ENCODE results near the gene SNX21.

Gene SNX21

GRCh38 chr20:45798935-45799642, 34.5 kb upstream of the SNX21 start:
- TF ChIP-seq POLR2AphosphoS5 (IDR thresholded peaks at IDR 0.05; ENCODE audit: low read depth, low read length), result no peak
- TF ChIP-seq, protein P1, sequence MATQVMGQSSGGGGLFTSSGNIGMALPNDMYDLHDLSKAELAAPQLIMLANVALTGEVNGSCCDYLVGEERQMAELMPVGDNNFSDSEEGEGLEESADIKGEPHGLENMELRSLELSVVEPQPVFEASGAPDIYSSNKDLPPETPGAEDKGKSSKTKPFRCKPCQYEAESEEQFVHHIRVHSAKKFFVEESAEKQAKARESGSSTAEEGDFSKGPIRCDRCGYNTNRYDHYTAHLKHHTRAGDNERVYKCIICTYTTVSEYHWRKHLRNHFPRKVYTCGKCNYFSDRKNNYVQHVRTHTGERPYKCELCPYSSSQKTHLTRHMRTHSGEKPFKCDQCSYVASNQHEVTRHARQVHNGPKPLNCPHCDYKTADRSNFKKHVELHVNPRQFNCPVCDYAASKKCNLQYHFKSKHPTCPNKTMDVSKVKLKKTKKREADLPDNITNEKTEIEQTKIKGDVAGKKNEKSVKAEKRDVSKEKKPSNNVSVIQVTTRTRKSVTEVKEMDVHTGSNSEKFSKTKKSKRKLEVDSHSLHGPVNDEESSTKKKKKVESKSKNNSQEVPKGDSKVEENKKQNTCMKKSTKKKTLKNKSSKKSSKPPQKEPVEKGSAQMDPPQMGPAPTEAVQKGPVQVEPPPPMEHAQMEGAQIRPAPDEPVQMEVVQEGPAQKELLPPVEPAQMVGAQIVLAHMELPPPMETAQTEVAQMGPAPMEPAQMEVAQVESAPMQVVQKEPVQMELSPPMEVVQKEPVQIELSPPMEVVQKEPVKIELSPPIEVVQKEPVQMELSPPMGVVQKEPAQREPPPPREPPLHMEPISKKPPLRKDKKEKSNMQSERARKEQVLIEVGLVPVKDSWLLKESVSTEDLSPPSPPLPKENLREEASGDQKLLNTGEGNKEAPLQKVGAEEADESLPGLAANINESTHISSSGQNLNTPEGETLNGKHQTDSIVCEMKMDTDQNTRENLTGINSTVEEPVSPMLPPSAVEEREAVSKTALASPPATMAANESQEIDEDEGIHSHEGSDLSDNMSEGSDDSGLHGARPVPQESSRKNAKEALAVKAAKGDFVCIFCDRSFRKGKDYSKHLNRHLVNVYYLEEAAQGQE (IDR thresholded peaks at IDR 0.05; ENCODE audit: insufficient read depth in 1 of 2, low read depth in 2 of 2, low read length in 2 of 2), result no peak
- no peak for TF ChIP-seq FOXP2 (optimal IDR thresholded peaks at IDR 0.05; ENCODE audit: borderline replicate concordance, extremely low read depth, extremely low read length, insufficient read depth)
- TF ChIP-seq TAF1 (IDR thresholded peaks at IDR 0.05; ENCODE audit: borderline replicate concordance, insufficient read depth, low read length), result no peak
- TF ChIP-seq SIN3A (IDR thresholded peaks at IDR 0.05; ENCODE audit: borderline replicate concordance, insufficient read depth, low read length), result no peak

- TF ChIP-seq TAF1 (IDR thresholded peaks at IDR 0.05; ENCODE audit: borderline replicate concordance, insufficient read depth, low read length), result no peak
- TF ChIP-seq SIN3A (IDR thresholded peaks at IDR 0.05; ENCODE audit: borderline replicate concordance, insufficient read depth, low read length), result no peak
- TF ChIP-seq, protein P1 (IDR thresholded peaks at IDR 0.05; ENCODE audit: insufficient read depth in 1 of 2, low read depth in 2 of 2, low read length in 2 of 2), result no peak
- no peak for TF ChIP-seq FOXP2 (optimal IDR thresholded peaks at IDR 0.05; ENCODE audit: borderline replicate concordance, extremely low read depth, extremely low read length, insufficient read depth)
Observed at GRCh38 chr20:45801851-45802250, 31.7 kb upstream of the SNX21 start.

DNA sequence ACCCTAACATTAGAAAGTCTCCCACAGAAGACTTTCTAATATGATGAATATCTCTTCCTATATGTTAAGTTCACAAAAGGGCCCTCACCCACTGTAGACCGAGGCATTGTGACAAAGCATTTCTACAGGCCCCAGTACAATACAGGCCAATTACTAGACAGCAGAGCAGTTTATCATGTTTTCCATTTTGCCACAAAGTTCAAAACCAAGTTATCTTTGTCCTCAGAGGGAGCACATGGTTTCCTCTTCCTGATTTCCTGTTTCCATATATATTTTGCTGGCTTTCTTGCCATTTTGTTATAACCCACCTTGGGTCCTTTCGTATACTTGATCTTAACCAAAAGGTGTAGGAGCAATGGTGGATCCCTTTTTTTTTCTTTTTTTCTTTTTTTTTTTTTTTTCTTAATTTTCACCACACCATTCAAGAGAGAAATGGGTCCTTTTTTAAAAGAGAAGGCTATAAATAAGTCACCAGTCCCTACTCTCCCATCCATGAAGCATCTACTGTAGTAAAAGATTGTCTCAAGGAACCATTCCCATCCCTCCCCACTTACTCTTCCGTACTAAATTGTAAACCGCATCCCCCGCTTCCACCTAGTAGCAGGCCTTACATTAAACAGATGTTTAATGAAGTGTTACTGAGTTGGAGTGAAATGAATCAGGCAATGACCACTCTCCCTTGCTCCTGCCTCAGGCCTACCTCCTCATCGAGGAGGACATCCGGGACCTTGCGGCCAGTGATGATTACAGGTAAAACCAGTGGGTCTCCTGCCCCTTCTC, 23.2 kb upstream of the SNX21 start:
- TF ChIP-seq, protein P1 (IDR thresholded peaks at IDR 0.05; ENCODE audit: insufficient read depth in 1 of 2, low read depth in 2 of 2, low read length in 2 of 2), result no peak
- no peak for TF ChIP-seq FOXP2 (optimal IDR thresholded peaks at IDR 0.05; ENCODE audit: borderline replicate concordance, extremely low read depth, extremely low read length, insufficient read depth)
- no peak for TF ChIP-seq POLR2AphosphoS5 (IDR thresholded peaks at IDR 0.05; ENCODE audit: low read depth, low read length)
- TF ChIP-seq SIN3A (IDR thresholded peaks at IDR 0.05; ENCODE audit: borderline replicate concordance, insufficient read depth, low read length), result no peak
- TF ChIP-seq TAF1 (IDR thresholded peaks at IDR 0.05; ENCODE audit: borderline replicate concordance, insufficient read depth, low read length), result no peak

GRCh38 chr20:45812157-45813005, 21.2 kb upstream of the SNX21 start, which contains the start of gene UBE2C:
UBE2C (plus strand) TSS chr20:45812644; CDS start chr20:45812696, 52 bp downstream.
- peak; percentile 57; the same call in 1 of the 2 replicates for TF ChIP-seq TAF1 (IDR thresholded peaks at IDR 0.05; ENCODE audit: borderline replicate concordance, insufficient read depth, low read length)
- TF ChIP-seq FOXP2 (optimal IDR thresholded peaks at IDR 0.05; ENCODE audit: borderline replicate concordance, extremely low read depth, extremely low read length, insufficient read depth), result no peak
- peak; percentile 58; the same call in 1 of the 2 replicates for TF ChIP-seq SIN3A (IDR thresholded peaks at IDR 0.05; ENCODE audit: borderline replicate concordance, insufficient read depth, low read length)
- TF ChIP-seq POLR2AphosphoS5 (IDR thresholded peaks at IDR 0.05; ENCODE audit: low read depth, low read length), result peak; percentile 67
- TF ChIP-seq, protein P1 (IDR thresholded peaks at IDR 0.05; ENCODE audit: insufficient read depth in 1 of 2, low read depth in 2 of 2, low read length in 2 of 2), result 0 out of 4 replicates have a peak, but pooled peaks of 1 of the 2 experiments have one; percentile 20

Data from PFSK-1 (cell line).